ENCODE data around the gene SARS2.
"Not testable (repeated sequence)": the region's sequence is repeated elsewhere in the genome, so short reads cannot be mapped to it uniquely, and the experiment has no call there.

Gene SARS2

GRCh38 chr19:38929929-38930775 lies at the start of gene SARS2:
SARS2 (minus strand) TSS chr19:38930763; CDS start chr19:38930736, 27 bp downstream.
- peak; percentile 93 for DNase-seq

GRCh38 chr19:38979812-38980211 lies 49.2 kb upstream of the SARS2 start:
- no peak for DNase-seq

- DNase-seq: no peak
These were observed 47.7 kb upstream of the SARS2 start for GRCh38 chr19:38978326-38978689.

GRCh38 chr19:38977445-38978325 lies 47.1 kb upstream of the SARS2 start:
- no peak for DNase-seq

GRCh38 chr19:38975861-38976271 lies 45.3 kb upstream of the SARS2 start:
- no peak for DNase-seq

- DNase-seq: no peak
These were observed 44.8 kb upstream of the SARS2 start, which contains the start of gene FBXO17 for GRCh38 chr19:38975214-38975860. FBXO17 (minus strand) TSS chr19:38975742; CDS start chr19:38950319, 25,423 bp downstream.

GRCh38 chr19:38974624-38975213 lies 44.2 kb upstream of the SARS2 start:
- DNase-seq: no peak

- no peak for DNase-seq
These were observed 41.1 kb upstream of the SARS2 start for GRCh38 chr19:38971672-38972071.

- no peak for DNase-seq
These were observed 40.3 kb upstream of the SARS2 start for GRCh38 chr19:38970664-38971532.

GRCh38 chr19:38966149-38966548 lies 35.6 kb upstream of the SARS2 start:
- DNase-seq: not testable (repeated sequence)

- DNase-seq: no peak
These were observed 34.2 kb upstream of the SARS2 start for GRCh38 chr19:38964738-38965137.

GRCh38 chr19:38959618-38960017 lies 29.1 kb upstream of the SARS2 start:
- no peak for DNase-seq

GRCh38 chr19:38958301-38958700 lies 27.7 kb upstream of the SARS2 start:
- DNase-seq: no peak

- DNase-seq: no peak
These were observed 25.7 kb upstream of the SARS2 start for GRCh38 chr19:38956264-38956663.

GRCh38 chr19:38953677-38954076 lies 23.1 kb upstream of the SARS2 start:
- DNase-seq: no peak

GRCh38 chr19:38952395-38953165 lies 22.0 kb upstream of the SARS2 start:
- no peak for DNase-seq

GRCh38 chr19:38951187-38951586 lies 20.6 kb upstream of the SARS2 start:
- DNase-seq: no peak

GRCh38 chr19:38949580-38950367 lies 19.2 kb upstream of the SARS2 start:
- peak; percentile 83 for DNase-seq

GRCh38 chr19:38946229-38947010 lies 15.9 kb upstream of the SARS2 start:
- DNase-seq: no peak

Data from CD4-positive, alpha-beta T cell treated with Interferon gamma for 1 hour (primary cell).